Measurements from ENCODE around the gene RSU1. TPM values are rescaled to one million over a fixed set of nuclear protein-coding genes. Genes with fewer than 3 reads are reported as not detected.

Gene RSU1
- total RNA-seq, 1 experiment from 2014 or later = 29.5 TPM

- H3K9me2 ChIP-seq (ENCODE audit: insufficient read depth) = no peaks in the 10 kb centered on the region
- RAD21 ChIA-PET (ENCODE audit: low non-redundant PET in 1 of 2, low total read pairs in 2 of 2, uncharacterized antibody in 2 of 2, unreplicated experiment in 2 of 2) = no interaction called here
- H3K4me2 ChIP-seq (ENCODE audit: low read length) = no peak overlapping the region
- ATAC-seq (no peak), DNase-seq (ENCODE audit: low read depth, low spot score) (no peak)
- TF ChIP-seq POLR2A (IDR thresholded peaks at IDR 0.05; ENCODE audit: borderline replicate concordance, extremely low read depth, insufficient read depth, insufficient read length) (no peak), EZH2 (IDR thresholded peaks at IDR 0.05) (no peak)
- H3K27me3 ChIP-seq (ENCODE audit: insufficient read depth, low read length) = no peaks in the 10 kb centered on the region
- POLR2A ChIA-PET = no interaction called here
- intact Hi-C loops (cut with micrococcal nuclease) = no loop called here
- no peaks in the 10 kb centered on the region for H3K36me3 ChIP-seq (ENCODE audit: control insufficient read depth in 1 of 2, insufficient read depth in 2 of 2, low read length in 2 of 2)
- no peaks in the 10 kb centered on the region for H4K20me1 ChIP-seq (ENCODE audit: insufficient read depth)
- H2AFZ ChIP-seq (ENCODE audit: low read depth, low read length, poor library complexity, severe bottlenecking) = no peak overlapping the region
- no peak overlapping the region for H3K4me3 ChIP-seq (replicated peaks in 1 of 2; ENCODE audit: low read depth in 1 of 2, low read length in 2 of 2)
- H3K4me1 ChIP-seq (ENCODE audit: control insufficient read depth in 1 of 2, insufficient read depth in 2 of 2, low read length in 2 of 2) = no peaks in the 10 kb centered on the region
- H3K79me2 ChIP-seq (ENCODE audit: insufficient read depth, low read length) = peaks cover 6% of the 10 kb centered on the region
- no TSS peak for BruUV-seq (replicated peaks)
- no peaks in the 10 kb centered on the region for H3K9me3 ChIP-seq (ENCODE audit: control insufficient read depth in 1 of 2, insufficient read depth in 1 of 2, low read depth in 1 of 2, low read length in 2 of 2)
- no peak overlapping the region for H3K9ac ChIP-seq (ENCODE audit: low read length)
- H3K27ac ChIP-seq (ENCODE audit: low read depth, low read length) = no peak overlapping the region
- CTCF ChIA-PET = interaction anchor here (2.3 kb wide), 1 partner anchor 18 kb away, joined by 5 read pairs; no protein-coding TSS in a partner anchor
Measured at GRCh38 chr10:16795410-16796073, 21.7 kb downstream of the RSU1 start.

GRCh38 chr10:16794005-16794404, 23.2 kb downstream of the RSU1 start:
- H3K4me2 ChIP-seq (ENCODE audit: low read length) = no peak overlapping the region
- no peak for TF ChIP-seq POLR2AphosphoS5 (IDR thresholded peaks at IDR 0.05; ENCODE audit: low read depth, low read length)
- TF ChIP-seq REST (IDR thresholded peaks at IDR 0.05; ENCODE audit: low read depth) = no peak
- no peak for TF ChIP-seq ZNF274 (IDR thresholded peaks at IDR 0.05; ENCODE audit: low read depth, low read length)
- no peak for TF ChIP-seq ZFX (IDR thresholded peaks at IDR 0.05)
- no peak for TF ChIP-seq CEBPB (IDR thresholded peaks at IDR 0.05; ENCODE audit: low read depth)
- TF ChIP-seq SP1 (IDR thresholded peaks at IDR 0.05; ENCODE audit: low read depth) = no peak
- no peak for TF ChIP-seq CTCF (IDR thresholded peaks at IDR 0.05 in 2 of 3, conservative IDR thresholded peaks at IDR 0.05 in 1 of 3; ENCODE audit: borderline replicate concordance in 1 of 3, insufficient read depth in 1 of 3, low read depth in 2 of 3, low read length in 2 of 3)
- no peak for TF ChIP-seq YY1 (IDR thresholded peaks at IDR 0.05; ENCODE audit: extremely low read depth, insufficient replicate concordance, low read depth, low read length)
- no peak for TF ChIP-seq JUND (IDR thresholded peaks at IDR 0.05)
- TF ChIP-seq SRF (IDR thresholded peaks at IDR 0.05; ENCODE audit: low read depth) = no peak
- no peak for TF ChIP-seq SIN3A (IDR thresholded peaks at IDR 0.05; ENCODE audit: low read depth)
- TF ChIP-seq CBX3 (IDR thresholded peaks at IDR 0.05; ENCODE audit: low read depth) = no peak
- no peak for TF ChIP-seq EGR1 (IDR thresholded peaks at IDR 0.05; ENCODE audit: low read depth)
- TF ChIP-seq MAX (IDR thresholded peaks at IDR 0.05) = no peak
- no peak for TF ChIP-seq POLR2A (IDR thresholded peaks at IDR 0.05; ENCODE audit: borderline replicate concordance, extremely low read depth, insufficient read depth, insufficient read length)
- ATAC-seq (no peak), DNase-seq (ENCODE audit: low read depth, low spot score) (no peak)
- H3K9me2 ChIP-seq (ENCODE audit: insufficient read depth) = no peaks in the 10 kb centered on the region
- CTCF ChIA-PET = no interaction called here
- no peak overlapping the region for H3K4me3 ChIP-seq (replicated peaks in 1 of 2; ENCODE audit: low read depth in 1 of 2, low read length in 2 of 2)
- H3K36me3 ChIP-seq (ENCODE audit: control insufficient read depth in 1 of 2, insufficient read depth in 2 of 2, low read length in 2 of 2) = no peaks in the 10 kb centered on the region
- RAD21 ChIA-PET (ENCODE audit: low non-redundant PET in 1 of 2, low total read pairs in 2 of 2, uncharacterized antibody in 2 of 2, unreplicated experiment in 2 of 2) = no interaction called here
- no peaks in the 10 kb centered on the region for H3K27me3 ChIP-seq (ENCODE audit: insufficient read depth, low read length)
- no TSS peak for BruUV-seq (replicated peaks)
- H3K9me3 ChIP-seq (ENCODE audit: control insufficient read depth in 1 of 2, insufficient read depth in 1 of 2, low read depth in 1 of 2, low read length in 2 of 2) = no peaks in the 10 kb centered on the region
- H2AFZ ChIP-seq (ENCODE audit: low read depth, low read length, poor library complexity, severe bottlenecking) = no peak overlapping the region
- H3K4me1 ChIP-seq (ENCODE audit: control insufficient read depth in 1 of 2, insufficient read depth in 2 of 2, low read length in 2 of 2) = no peaks in the 10 kb centered on the region
- H3K9ac ChIP-seq (ENCODE audit: low read length) = no peak overlapping the region
- POLR2A ChIA-PET = no interaction called here
- peaks cover 6% of the 10 kb centered on the region for H3K79me2 ChIP-seq (ENCODE audit: insufficient read depth, low read length)
- no peaks in the 10 kb centered on the region for H4K20me1 ChIP-seq (ENCODE audit: insufficient read depth)
- intact Hi-C loops (cut with micrococcal nuclease) = no loop called here
- H3K27ac ChIP-seq (ENCODE audit: low read depth, low read length) = no peak overlapping the region
